ENCODE measurements around the gene MED23. TPM values are rescaled to one million over a fixed set of nuclear protein-coding genes. Genes with fewer than 3 reads are reported as not detected.

MED23 gene
- total RNA-seq, 2 experiments from 2014 or later, result 56.7 to 59.5 TPM

- TF ChIP-seq, protein P1, sequence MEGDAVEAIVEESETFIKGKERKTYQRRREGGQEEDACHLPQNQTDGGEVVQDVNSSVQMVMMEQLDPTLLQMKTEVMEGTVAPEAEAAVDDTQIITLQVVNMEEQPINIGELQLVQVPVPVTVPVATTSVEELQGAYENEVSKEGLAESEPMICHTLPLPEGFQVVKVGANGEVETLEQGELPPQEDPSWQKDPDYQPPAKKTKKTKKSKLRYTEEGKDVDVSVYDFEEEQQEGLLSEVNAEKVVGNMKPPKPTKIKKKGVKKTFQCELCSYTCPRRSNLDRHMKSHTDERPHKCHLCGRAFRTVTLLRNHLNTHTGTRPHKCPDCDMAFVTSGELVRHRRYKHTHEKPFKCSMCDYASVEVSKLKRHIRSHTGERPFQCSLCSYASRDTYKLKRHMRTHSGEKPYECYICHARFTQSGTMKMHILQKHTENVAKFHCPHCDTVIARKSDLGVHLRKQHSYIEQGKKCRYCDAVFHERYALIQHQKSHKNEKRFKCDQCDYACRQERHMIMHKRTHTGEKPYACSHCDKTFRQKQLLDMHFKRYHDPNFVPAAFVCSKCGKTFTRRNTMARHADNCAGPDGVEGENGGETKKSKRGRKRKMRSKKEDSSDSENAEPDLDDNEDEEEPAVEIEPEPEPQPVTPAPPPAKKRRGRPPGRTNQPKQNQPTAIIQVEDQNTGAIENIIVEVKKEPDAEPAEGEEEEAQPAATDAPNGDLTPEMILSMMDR (IDR thresholded peaks at IDR 0.05), result no peak
- Mint-ChIP-seq H3K9me3 (no peaks in the 10 kb centered on the region), H3K27me3 (no peaks in the 10 kb centered on the region), H3K27ac (no peak overlapping the region), H3K4me1 (ENCODE audit: low read depth) (no peaks in the 10 kb centered on the region), H3K36me3 (ENCODE audit: low read depth) (no peaks in the 10 kb centered on the region), H3K4me3 (no peak overlapping the region)
- H3K4me1 ChIP-seq (ENCODE audit: insufficient read depth, low read length), result no peaks in the 10 kb centered on the region
- ATAC-seq (ENCODE audit: poor library complexity), result no peak
- H3K4me3 ChIP-seq (ENCODE audit: low read length), result no peak overlapping the region
- intact Hi-C loops (cut with DNase I, micrococcal nuclease), result loop anchor here in 1 of 2 experiments (10.0 kb wide), 1 partner anchor 867 kb away; no protein-coding TSS in a partner anchor
- no peaks in the 10 kb centered on the region for H3K9me3 ChIP-seq (ENCODE audit: control insufficient read depth in 1 of 2, insufficient read depth in 1 of 2, low read length in 2 of 2)
- CTCF ChIA-PET, result no interaction called here
- POLR2A ChIA-PET, result no interaction called here
- DNase-seq, result no peak
- H3K27ac ChIP-seq (ENCODE audit: low read depth in 1 of 2, low read length in 2 of 2), result no peak overlapping the region
- no peaks in the 10 kb centered on the region for H3K27me3 ChIP-seq (ENCODE audit: control insufficient read depth in 1 of 2, insufficient read depth in 2 of 2, low read length in 2 of 2)
- no peaks in the 10 kb centered on the region for H3K36me3 ChIP-seq (ENCODE audit: insufficient read depth, low read length)
Measured at GRCh38 chr6:131638013-131638412, 10.0 kb upstream of the MED23 start.

GRCh38 chr6:131636880-131637792, 9.1 kb upstream of the MED23 start, which contains the start of gene ENPP3:
TSS of gene ENPP3 (plus strand) at chr6:131637302. CDS start at chr6:131637385, 83 bp downstream.
- Mint-ChIP-seq H3K27ac (no peak within 1 kb of the TSS), H3K4me3 (no peak within 1 kb of the TSS), H3K9me3 (no peaks in the 10 kb centered on the region), H3K4me1 (ENCODE audit: low read depth) (no peaks in the 10 kb centered on the region), H3K27me3 (no peaks in the 10 kb centered on the region), H3K36me3 (ENCODE audit: low read depth) (no peaks in the 10 kb centered on the region)
- no peak for ATAC-seq (ENCODE audit: poor library complexity)
- no peak for DNase-seq
- no peaks in the 10 kb centered on the region for H3K36me3 ChIP-seq (ENCODE audit: insufficient read depth, low read length)
- H3K4me1 ChIP-seq (ENCODE audit: insufficient read depth, low read length), result no peaks in the 10 kb centered on the region
- intact Hi-C loops (cut with DNase I, micrococcal nuclease), result loop anchor here in 1 of 2 experiments (10.0 kb wide), 1 partner anchor 868 kb away; no protein-coding TSS in a partner anchor
- no peak within 1 kb of the TSS for H3K4me3 ChIP-seq (ENCODE audit: low read length)
- no peaks in the 10 kb centered on the region for H3K9me3 ChIP-seq (ENCODE audit: control insufficient read depth in 1 of 2, insufficient read depth in 1 of 2, low read length in 2 of 2)
- no peak within 1 kb of the TSS for H3K27ac ChIP-seq (ENCODE audit: low read depth in 1 of 2, low read length in 2 of 2)
- H3K27me3 ChIP-seq (ENCODE audit: control insufficient read depth in 1 of 2, insufficient read depth in 2 of 2, low read length in 2 of 2), result no peaks in the 10 kb centered on the region
- ChIA-PET POLR2A (no interaction called here), CTCF (interaction anchor here (1.3 kb wide), 1 partner anchor 9 kb away, joined by 5 read pairs; the partner anchor contains the start of gene MED23)
- TF ChIP-seq, protein P1 (IDR thresholded peaks at IDR 0.05), result no peak

- TF ChIP-seq, protein P1 (IDR thresholded peaks at IDR 0.05), result no peak
- ATAC-seq (ENCODE audit: poor library complexity) (no peak), DNase-seq (no peak)
- no peaks in the 10 kb centered on the region for H3K9me3 Mint-ChIP-seq
- no peak overlapping the region for H3K27ac Mint-ChIP-seq
- CTCF ChIA-PET, result no interaction called here
- no peaks in the 10 kb centered on the region for H3K4me1 ChIP-seq (ENCODE audit: insufficient read depth, low read length)
- no peaks in the 10 kb centered on the region for H3K4me1 Mint-ChIP-seq (ENCODE audit: low read depth)
- intact Hi-C loops (cut with DNase I, micrococcal nuclease), result loop anchor here in 1 of 2 experiments (10.0 kb wide), 1 partner anchor 869 kb away; no protein-coding TSS in a partner anchor
- no peak overlapping the region for H3K4me3 Mint-ChIP-seq
- no peaks in the 10 kb centered on the region for H3K9me3 ChIP-seq (ENCODE audit: control insufficient read depth in 1 of 2, insufficient read depth in 1 of 2, low read length in 2 of 2)
- no peaks in the 10 kb centered on the region for H3K36me3 ChIP-seq (ENCODE audit: insufficient read depth, low read length)
- H3K4me3 ChIP-seq (ENCODE audit: low read length), result no peak overlapping the region
- POLR2A ChIA-PET, result no interaction called here
- no peaks in the 10 kb centered on the region for H3K27me3 Mint-ChIP-seq
- H3K27me3 ChIP-seq (ENCODE audit: control insufficient read depth in 1 of 2, insufficient read depth in 2 of 2, low read length in 2 of 2), result no peaks in the 10 kb centered on the region
- no peaks in the 10 kb centered on the region for H3K36me3 Mint-ChIP-seq (ENCODE audit: low read depth)
- no peak overlapping the region for H3K27ac ChIP-seq (ENCODE audit: low read depth in 1 of 2, low read length in 2 of 2)
Measured at GRCh38 chr6:131635384-131636340, 7.6 kb upstream of the MED23 start.
